NT2/D1 (cell line): Measurements from ENCODE around the gene MCEMP1.

ENCODE experiments used
- YY1 ChIP-seq: IDR thresholded peaks from 2 replicates; pipeline ENCODE4 v1.6.1; 2011; ENCODE audit not compliant: insufficient read length, insufficient read depth
- ZNF274 ChIP-seq: IDR thresholded peaks from 2 replicates; pipeline ENCODE4 v1.6.1; 2011; ENCODE audit warnings: mild to moderate bottlenecking, low read depth, low read length

GRCh38 chr19:7629347-7630054 is 47.4 kb upstream of the MCEMP1 start, which contains the start of the genes PET100 and XAB2:
- peak; percentile 29 for TF ChIP-seq YY1
- no peak for TF ChIP-seq ZNF274
